Measurements from ENCODE around the gene SLC8B1. TPM values are rescaled to one million over a fixed set of nuclear protein-coding genes. Genes with fewer than 3 reads are reported as not detected.
A peak's percentile ranks its signal among the peaks of the same experiment; 100 is the strongest.

Gene SLC8B1
- total RNA-seq (2014; rRNA removed; shearing (Covaris generic)), result 3.9 and 5.1 TPM in 2 replicates
- 12.0 and 13.2 TPM in 2 replicates for polyA plus RNA-seq (2015; cell fraction: cytosol; rRNA removed)
- 29.5 and 33.4 TPM in 2 replicates for polyA plus RNA-seq (2015; cell fraction: nucleus; rRNA removed)

DNA sequence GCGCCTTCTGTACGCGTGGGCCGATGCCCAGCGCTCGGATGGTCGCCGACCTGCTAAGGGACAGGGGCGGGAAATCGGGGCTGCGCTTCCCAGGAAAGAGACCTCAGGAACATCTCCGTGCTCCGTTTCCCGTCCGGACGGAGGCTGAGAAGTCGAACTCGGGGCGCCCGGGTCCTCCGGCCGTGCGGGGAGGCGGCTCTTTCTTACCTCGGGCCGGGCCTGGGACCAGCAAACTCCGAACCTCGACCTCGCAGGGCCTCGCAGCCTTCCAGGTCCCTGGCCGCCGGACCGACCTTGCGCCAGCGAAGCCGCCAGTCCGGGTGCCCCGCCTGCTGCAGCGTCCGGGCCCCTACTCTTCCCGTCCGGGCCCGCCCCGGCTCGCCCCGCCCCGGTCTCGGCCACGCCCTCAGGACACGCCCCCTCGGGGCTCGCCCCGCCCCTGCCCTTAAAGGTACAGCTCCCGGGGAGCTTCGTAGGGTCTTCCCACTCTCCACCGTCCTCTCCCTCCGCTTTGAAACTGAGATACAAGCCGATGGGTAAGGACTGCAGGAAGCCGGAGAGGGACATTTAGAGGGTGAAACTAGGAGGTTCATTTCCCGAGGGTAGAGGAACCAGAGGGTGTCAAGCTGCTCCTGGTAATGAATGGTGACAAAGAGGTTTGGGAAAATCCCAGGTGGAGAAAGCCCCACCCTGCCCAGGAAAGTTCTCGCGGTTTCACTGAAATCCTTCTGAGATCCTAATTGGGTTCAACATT is at the start of gene SLC8B1:
Gene SLC8B1 (minus strand): TSS at position 324 of the 754 bp plus-strand sequence. CDS start 2,231 bp downstream, outside the sequence.
- in situ Hi-C loops (cut with HindIII; ENCODE audit: low pct_unique_long_range_greater_than_20kb, low sequenced_read_pairs), result no loop called here
- peak; percentile 78 for DNase-seq (ENCODE audit: low read depth, low spot score)

DNA sequence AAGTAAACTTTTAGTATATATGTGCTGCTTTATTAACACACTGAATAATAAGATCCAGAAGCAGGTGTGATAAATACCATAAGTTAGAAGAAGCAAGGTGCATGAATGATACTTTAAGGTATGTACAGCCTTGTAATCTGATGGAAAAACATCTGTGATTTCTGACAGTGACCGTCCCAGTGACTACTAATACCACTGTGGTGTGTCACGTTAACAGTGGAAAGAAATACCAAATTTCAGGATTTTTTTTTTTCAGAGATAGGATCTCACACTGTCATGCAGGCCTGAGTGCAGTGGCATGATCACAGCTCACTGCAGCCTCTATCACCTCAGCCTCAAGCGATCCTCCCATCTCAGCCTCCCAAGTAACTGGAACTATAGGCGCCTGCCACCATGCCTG is 47.3 kb upstream of the SLC8B1 start:
- in situ Hi-C loops (cut with HindIII; ENCODE audit: low pct_unique_long_range_greater_than_20kb, low sequenced_read_pairs), result no loop called here

DNA sequence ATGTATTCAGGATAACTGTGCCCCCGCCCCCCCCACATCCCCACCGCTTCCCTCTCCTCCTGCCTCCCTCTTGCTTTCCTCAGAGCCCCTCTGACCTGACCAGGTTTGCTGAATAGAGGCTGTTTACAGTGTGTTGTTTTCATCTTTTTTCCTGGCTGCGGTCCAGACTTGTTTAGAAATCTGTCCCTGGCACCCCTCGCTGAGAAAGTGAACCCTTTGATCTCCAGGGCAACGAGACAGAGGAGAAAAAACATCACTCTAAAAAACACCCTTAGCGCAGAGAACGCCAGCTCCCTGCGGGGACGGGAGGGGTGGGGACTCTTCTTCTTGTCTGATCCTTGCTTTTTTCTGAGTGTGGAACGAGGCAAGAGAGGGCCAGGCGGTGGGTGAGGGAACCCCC is 46.3 kb upstream of the SLC8B1 start:
- in situ Hi-C loops (cut with HindIII; ENCODE audit: low pct_unique_long_range_greater_than_20kb, low sequenced_read_pairs), result no loop called here
- no peak for DNase-seq (ENCODE audit: low read depth, low spot score)

More for the DNA sequence above, 47.3 kb upstream of the SLC8B1 start:
- no peak for DNase-seq (ENCODE audit: low read depth, low spot score)

DNA sequence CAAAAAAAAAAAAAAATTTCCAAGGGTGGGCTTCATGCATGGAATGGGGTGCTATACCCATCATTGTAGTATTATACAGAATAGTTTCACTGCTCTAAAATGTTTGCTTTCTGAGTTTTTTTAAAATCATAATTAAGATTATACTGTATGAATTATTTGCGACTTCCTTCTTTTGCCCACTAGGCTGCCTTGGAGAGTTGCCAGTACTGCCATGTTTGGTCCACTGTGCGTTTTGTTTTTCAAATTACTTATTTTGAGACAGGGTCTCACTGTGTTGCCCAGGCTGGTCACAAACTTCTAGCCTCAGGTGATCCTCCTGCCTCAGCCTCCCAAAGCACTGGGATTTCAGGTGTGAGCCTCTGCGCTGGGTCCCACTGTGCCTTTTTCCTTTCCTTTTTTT is 43.4 kb upstream of the SLC8B1 start:
- in situ Hi-C loops (cut with HindIII; ENCODE audit: low pct_unique_long_range_greater_than_20kb, low sequenced_read_pairs), result no loop called here
- no peak for DNase-seq (ENCODE audit: low read depth, low spot score)

DNA sequence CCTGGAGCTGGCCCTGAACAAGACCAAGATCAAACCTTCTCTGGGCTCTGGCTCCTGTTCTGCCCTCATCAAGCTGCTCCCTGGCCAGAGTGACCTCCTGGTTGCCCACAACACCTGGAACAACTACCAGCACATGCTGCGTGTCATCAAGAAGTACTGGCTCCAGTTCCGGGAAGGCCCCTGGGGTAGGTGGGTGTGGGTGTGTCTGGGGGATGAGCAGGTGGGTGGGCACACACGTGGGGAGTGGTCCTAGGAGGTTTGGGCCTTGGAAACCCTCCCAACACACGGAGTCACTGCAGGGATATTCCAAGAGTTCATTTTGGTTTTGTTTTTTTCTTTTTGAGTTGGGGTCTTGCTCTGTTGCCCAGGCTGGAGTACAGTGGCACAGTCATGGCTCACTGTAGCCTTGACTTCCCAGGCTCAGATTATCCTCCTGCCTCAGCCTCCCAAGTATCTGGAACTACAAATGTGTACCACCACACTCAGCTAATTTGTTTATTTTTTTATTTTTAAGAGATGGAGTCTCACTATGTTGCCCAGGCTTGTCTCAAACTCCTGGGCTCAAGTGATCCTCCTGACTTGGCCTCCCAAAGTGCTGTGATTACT is 40.0 kb upstream of the SLC8B1 start:
- in situ Hi-C loops (cut with HindIII; ENCODE audit: low pct_unique_long_range_greater_than_20kb, low sequenced_read_pairs), result no loop called here
- no peak for DNase-seq (ENCODE audit: low read depth, low spot score)

DNA sequence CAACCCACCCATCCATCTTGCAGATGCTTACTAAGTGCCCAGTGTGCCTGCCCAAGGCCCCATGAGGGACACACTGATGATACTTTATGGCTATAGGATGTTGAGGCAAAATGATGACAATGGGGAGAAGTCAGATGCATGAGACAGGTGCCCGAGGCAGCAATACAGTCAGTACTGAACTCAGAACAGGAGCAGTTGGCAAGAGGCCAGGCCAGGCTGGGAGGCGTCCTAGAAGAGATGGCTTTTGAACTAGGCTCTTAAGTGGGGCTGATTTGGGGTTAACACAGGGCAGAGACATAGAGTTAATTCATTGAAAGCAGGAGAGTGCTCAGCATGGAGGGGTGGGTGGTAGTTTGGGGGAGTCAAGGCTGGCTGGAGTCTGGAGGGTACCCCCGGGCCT is 39.1 kb upstream of the SLC8B1 start:
- DNase-seq (ENCODE audit: low read depth, low spot score), result no peak
- in situ Hi-C loops (cut with HindIII; ENCODE audit: low pct_unique_long_range_greater_than_20kb, low sequenced_read_pairs), result no loop called here

DNA sequence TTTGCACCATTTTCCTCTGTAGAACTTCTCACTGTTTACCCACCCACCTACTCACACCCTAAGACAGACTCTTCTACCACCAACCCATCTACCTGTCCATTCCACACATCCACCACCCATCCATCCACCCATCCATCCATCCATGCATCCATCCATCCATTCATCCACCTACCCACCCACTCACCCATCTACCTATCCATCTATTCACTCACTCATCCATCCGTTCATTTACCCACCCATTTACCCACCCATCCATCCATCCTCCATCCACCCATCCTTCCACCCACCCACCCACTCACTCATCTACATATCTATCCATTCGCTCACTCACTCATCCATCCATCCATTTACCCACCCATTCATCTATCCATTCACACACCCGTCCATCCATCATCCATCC is 38.5 kb upstream of the SLC8B1 start:
- in situ Hi-C loops (cut with HindIII; ENCODE audit: low pct_unique_long_range_greater_than_20kb, low sequenced_read_pairs), result no loop called here
- no peak for DNase-seq (ENCODE audit: low read depth, low spot score)

DNA sequence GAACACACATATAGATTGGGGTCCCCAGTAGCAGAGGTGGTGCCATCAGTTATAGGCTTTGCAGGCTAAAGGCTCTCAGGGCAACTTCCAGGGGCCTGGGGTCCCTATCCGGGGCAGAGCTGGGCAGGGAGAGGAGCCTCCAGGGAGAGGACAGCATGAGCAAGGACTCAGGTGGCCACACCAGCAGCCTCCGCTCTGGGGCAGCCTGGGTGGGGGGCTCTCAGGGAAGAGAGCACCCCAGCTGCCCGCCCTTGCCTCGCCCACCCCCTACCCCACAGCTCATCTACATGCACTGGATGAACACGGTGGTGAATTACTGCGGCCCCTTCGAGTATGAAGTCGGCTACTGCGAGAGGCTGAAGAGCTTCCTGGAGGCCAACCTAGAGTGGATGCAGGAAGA is 37.5 kb upstream of the SLC8B1 start:
- in situ Hi-C loops (cut with HindIII; ENCODE audit: low pct_unique_long_range_greater_than_20kb, low sequenced_read_pairs), result no loop called here
- DNase-seq (ENCODE audit: low read depth, low spot score), result no peak

DNA sequence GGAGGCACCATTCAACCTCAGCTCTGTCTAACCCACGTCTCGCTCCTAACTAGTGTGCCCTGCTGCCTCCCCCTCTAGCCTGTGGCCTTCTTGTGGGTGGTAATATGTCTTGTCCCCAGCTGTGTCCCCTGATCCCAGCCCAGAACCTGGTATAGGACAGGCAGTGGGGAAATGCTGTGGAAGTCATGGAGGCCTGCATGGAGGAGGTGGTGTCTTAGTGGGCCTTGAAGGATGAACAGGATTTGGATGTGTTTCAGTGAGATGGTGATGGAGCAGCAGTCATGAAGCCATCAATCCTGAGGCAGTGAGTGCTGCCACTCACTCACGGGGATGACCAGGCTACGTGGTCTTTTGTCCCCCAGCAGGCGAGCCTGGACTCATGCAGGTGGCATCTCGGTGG is 36.9 kb upstream of the SLC8B1 start:
- DNase-seq (ENCODE audit: low read depth, low spot score), result no peak
- in situ Hi-C loops (cut with HindIII; ENCODE audit: low pct_unique_long_range_greater_than_20kb, low sequenced_read_pairs), result no loop called here

DNA sequence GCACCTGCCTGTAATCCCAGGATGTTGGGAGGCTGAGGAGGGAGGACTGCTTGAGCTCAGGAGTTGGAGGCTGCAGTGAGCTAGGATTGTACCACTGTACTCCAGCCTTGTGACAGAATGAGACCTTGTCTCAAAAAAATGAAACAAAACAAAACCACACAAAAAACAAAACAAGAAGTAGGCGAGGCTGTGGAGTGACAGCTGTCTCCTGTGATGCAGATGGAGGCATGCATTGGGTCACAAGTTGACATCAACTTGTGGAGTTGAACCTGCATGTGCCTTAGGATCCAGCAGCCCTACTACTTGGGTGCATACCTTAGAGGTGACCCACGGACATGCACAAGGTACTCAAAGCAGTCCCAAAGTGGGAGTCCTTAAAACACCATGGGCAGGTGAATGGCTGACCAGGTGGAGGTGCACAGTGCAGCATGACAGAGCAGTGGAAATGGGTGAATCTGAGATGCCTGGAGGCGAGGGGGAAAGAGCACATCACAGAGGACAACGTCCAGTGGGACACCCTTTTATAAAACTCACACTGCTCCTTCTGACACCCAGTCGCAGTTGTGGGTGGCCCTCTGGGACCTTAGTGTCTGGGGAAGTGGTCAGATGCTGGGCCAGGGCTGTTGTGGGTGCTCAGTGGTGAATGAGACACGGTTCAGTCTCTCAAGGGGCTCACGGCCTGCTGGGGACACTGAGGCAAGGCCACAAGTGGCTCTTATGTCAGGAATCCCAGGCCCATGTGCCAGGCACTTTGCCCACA is 36.2 kb upstream of the SLC8B1 start:
- in situ Hi-C loops (cut with HindIII; ENCODE audit: low pct_unique_long_range_greater_than_20kb, low sequenced_read_pairs), result no loop called here
- no peak for DNase-seq (ENCODE audit: low read depth, low spot score)

DNA sequence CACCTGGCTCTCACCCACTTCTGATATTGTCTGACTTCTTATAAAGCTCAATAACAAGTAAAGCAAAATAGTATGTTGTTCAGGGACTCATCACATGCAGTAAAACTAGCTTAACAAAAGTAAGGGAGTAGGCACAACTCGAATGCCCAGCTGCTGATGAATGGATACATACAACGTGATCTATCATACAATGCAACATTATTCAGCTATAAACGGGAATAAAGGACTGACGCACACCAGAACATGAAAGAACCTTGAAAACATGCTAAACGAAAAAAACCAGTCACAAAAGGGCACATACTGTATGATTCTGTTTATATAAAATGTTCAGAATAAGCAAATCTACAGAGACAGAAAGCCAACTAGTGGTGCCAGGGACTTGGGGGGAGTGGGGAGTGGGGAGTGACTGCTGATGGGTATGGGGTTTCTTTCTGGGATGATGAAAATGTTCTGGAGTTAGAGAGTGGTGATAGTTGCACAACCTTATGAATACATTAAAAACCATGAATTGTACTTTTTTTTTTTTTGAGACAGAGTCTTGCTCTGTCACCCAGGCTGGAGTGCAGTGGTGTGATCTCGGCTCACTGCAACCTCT is 34.6 kb upstream of the SLC8B1 start:
- DNase-seq (ENCODE audit: low read depth, low spot score), result peak; percentile 19
- in situ Hi-C loops (cut with HindIII; ENCODE audit: low pct_unique_long_range_greater_than_20kb, low sequenced_read_pairs), result no loop called here

DNA sequence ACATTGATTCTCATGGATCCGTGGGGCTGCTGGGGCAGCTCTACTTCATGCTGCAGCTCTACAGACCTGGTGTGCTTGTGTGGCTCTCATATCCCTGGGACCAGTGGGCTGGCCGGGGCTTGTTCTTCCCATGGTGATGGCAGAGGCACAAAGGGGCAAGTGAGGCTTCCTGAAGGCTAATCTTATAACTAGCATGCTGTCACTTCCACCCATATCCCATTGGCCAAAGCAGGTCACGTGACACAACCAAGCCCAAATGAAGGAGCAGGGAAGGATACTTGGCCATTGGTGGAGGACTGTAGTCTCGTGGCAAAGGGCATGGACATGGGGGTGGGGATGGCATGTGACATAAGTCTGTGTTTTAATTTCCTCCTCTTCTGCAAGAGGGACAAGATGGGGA is 33.4 kb upstream of the SLC8B1 start:
- in situ Hi-C loops (cut with HindIII; ENCODE audit: low pct_unique_long_range_greater_than_20kb, low sequenced_read_pairs), result no loop called here
- peak; percentile 52 for DNase-seq (ENCODE audit: low read depth, low spot score)

DNA sequence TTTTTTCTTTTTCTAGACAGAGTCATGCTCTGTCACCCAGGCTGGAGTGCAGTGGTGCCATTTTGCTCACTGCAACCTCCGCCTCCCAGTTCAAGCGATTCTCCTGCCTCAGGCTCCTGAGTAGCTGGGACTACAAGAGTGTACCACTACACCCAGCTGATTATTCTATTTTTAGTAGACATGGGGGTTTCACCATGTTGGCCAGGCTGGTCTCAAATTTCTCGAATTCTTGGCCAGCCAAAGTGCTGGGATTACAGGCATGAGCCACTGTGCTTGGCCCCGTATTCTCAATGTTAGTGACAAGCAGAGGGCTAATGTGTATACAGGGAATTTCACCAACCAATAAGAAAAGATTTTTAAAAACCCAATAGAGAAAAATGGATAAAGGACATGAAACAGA is 31.9 kb upstream of the SLC8B1 start:
- no peak for DNase-seq (ENCODE audit: low read depth, low spot score)
- in situ Hi-C loops (cut with HindIII; ENCODE audit: low pct_unique_long_range_greater_than_20kb, low sequenced_read_pairs), result no loop called here

DNA sequence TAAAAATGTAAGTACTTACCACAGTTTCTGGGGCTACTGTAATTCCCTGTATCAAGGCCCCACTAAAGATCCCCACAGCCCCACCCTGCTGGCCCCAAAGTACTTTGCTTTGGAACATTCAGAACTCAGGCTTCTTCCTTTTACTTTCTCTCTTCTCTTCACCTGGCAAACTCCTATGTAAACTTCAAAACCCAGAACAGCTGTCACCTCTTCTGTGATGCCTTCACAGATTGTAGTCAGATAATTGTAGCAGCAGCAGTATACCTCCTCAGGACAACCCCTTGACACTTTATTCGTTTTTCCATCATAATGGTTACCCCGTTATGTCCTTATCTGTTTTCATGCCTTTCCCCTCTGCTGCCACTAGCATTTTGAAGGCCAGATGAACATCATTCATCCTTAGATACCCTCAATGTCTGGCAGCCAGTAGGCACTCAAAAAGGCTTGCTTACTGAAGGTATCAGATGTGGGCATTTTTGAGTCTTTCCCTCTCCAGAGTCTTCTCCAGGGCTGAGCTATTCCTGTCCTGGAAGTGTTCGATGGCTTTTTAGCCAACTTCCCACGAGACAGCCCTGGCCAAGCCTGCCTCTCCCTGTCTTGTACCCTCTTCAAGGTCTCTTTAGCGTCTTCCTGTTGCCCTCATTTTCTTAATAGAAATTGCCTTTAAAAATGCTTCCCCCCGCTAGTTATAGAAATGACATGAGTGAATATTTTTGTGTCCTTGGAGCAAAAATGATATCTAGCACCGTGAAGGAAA is 30.9 kb upstream of the SLC8B1 start:
- no peak for DNase-seq (ENCODE audit: low read depth, low spot score)
- in situ Hi-C loops (cut with HindIII; ENCODE audit: low pct_unique_long_range_greater_than_20kb, low sequenced_read_pairs), result no loop called here

DNA sequence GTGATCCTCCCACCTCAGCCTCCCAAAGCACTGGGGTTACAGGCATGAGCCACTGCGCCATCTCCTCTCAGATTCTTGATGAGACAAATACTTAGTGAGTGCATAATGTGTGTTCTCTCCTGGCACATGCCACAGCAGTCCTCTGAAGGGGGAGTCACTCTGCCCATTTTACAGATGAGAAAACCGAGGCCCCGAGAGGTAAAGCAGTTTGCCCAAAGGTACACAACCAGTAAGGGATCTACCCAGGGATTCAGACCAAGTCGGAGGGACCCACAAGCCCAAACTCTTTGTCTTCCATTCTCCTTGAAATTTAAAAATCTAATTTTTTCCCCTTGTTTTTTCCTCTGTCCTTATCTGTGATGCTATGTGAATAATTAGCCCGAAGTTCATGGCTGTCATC is 29.8 kb upstream of the SLC8B1 start:
- no peak for DNase-seq (ENCODE audit: low read depth, low spot score)
- in situ Hi-C loops (cut with HindIII; ENCODE audit: low pct_unique_long_range_greater_than_20kb, low sequenced_read_pairs), result no loop called here

DNA sequence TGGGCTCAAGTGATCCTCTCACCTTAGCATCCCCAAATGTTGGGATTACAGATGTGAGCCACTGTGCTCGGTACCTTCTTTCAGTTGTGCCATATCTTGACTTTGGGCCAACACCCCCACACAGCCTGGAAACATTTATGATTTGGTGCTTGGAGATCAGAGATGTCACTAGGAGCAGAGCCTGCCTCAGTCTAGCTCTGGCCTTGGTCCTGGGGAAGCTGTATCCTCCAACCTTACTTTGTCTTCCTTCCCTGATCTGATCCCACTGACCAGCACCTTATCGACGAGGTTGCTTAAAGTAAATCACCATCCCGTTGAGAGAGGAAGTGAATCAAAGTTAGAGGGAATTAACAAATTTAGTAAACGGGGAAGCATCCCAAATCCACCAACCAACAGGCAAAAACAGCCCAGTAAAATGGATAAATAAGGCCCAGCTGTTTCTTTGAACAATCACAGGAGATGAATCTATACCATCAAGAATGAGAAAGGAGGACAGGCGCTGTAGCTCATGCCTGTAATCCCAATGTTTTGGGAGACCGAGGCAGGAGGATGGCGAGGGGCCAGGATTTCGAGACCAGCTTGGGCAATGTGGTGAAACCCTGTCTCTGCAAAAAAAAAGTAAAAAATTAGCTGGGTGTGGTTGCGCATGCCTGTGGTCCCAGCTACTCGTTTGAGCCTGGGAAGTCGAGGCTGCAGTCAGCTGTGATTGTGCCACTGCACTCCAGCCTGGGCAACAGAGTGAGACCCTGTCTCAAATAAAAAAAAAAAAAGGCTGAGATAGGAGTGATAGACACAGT is 26.9 kb upstream of the SLC8B1 start:
- in situ Hi-C loops (cut with HindIII; ENCODE audit: low pct_unique_long_range_greater_than_20kb, low sequenced_read_pairs), result no loop called here

More for the DNA sequence above, 26.9 kb upstream of the SLC8B1 start:
- DNase-seq (ENCODE audit: low read depth, low spot score), result no peak

Data from SK-MEL-5 (cell line).